GM21381 (cell line): Measurements from ENCODE around the gene HOXB5.

Source experiments
- ATAC-seq: cut with Tn5 transposase; IDR thresholded peaks from one replicate; pipeline ENCODE4 v1.9.1; 2021; ENCODE audit warnings: mild to moderate bottlenecking, moderate library complexity; ENCODE audit not compliant: unreplicated experiment

Gene HOXB5

DNA sequence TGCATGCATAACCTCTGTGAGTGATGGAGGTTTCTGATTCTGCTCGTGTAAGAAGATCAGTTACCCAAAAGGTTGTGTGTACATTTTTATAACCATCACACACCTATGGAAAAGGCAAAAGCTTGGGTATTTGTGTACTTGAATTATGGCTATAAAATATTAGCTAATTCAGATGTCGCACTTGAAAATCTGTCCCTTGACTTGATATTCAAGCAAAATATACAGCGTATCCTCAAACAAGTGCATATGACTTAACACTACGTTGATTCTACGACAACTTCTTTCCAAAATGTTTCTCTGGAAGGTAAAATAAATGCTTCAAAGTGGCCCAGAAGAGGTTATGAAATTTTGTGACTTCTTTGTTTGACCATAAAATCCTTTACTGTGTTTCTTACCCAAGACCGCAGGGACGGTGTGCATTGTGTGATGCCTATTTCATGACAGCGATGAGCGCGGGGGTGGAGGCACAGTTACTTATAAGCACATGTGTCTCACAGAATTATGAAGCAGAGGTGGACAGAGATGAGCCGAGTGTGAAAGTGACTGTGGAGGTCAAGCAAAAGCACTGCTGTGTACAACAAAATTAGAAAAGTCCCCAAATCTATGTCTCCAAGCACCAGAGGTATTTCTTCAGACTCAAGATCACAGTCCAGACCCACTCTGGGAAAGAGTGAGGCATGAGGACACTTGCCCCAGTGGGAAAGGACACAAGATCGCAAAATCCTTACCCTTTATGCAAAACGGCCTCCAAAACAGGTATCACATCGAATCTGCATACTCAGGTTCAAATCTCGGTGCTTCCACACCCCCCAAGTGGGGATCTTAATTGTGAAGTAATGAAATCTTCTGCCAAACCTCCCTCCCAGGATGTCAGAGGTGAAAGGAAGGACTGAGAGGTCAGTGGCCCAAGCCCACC lies 36.7 kb upstream of the HOXB5 start:
- no peak for ATAC-seq

DNA sequence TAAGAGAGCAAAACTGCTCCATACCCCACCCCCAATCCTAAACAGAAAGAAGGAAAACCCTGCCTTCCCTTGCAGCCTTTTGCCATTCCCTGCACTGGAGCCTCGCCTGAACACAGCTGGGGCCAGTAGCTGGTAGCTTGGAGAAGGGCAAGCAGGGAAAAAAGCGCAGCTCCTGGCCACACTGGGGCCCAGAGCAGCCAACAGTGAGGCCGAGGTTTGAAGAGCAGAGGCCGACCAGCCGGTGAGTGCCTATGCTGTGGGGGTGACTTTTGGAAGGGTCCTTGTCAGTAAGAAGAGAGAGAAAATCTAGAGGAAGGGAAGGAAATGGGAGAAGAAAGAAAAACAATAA lies 35.8 kb upstream of the HOXB5 start:
- ATAC-seq = no peak

DNA sequence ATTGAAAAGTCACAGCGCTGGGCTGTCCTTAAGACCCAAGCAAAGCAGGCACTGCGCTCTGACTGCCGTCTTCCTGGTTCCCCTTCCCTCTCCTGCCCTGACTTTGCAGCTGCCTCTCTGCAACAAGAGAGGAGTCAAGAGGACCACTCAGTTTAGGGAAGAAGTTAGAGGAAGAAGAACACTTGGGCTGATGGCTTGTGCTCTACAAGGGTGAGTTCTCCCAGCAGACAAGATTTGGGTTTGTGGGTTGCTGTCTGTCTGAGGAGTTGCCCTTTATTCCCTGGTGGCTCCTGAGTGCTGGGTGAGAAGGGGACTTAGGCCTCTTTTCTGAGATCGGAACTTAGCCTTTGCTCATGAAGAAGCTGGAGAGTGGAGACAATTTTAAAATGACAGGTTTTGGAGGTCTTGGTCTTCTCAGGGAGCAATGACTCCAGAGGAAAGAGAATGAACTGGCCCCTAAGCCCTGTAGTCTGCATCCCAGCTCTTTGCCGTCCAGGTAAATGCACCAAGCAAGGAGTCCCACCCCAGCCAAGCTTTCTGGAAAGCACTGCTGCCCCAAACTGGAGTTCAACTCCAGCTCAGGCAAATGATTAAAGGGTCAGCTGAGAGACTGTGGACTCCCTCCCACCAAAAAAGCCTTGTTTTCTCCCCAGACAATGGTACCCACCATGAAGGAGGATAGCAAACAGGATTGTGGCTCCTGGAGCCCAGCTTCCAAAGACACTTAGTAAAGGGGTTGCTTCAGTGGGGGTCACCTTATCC lies 35.3 kb upstream of the HOXB5 start:
- no peak for ATAC-seq

DNA sequence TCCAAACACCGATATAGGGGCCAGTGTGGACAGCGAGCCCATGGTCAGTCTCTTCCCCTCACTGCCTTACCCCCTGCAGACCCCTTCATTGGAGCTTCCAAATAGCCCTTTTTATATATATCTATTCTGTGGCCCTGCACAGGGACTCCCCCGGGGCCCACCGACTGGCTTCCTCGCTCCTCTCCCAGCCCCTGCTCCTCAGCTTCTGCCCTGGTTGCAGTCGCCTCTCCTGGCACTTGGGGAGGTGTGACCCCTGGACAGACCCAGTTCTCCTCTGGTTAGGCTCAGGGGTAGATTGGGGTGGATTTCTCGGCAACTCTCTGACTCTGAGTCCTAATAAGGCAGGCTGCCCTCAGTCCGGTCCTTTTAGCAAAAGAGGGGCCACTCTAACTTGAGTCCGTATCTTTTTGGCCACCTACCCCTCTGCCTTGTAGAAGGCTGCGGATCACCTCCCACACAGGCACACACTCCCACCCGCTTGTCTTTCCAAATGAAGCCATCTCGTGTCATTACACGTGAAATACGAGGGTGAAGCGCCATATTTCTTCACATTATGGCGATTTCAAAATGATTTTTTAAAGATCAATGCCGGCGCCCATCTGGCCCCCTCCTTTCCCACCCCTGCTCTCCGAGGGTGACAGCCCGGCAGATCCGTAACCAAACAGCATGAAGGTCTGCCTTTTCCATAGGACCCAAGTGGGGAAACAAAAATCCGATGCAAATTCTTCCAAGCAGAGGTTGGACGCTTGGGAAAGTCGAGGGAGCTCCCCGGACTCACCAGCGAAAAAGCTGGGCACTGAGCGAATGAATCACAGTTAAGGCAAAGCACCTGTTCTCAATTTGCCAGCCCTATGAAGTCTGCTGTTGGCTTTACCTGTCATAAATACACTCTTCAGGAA lies 34.3 kb upstream of the HOXB5 start:
- ATAC-seq = no peak

DNA sequence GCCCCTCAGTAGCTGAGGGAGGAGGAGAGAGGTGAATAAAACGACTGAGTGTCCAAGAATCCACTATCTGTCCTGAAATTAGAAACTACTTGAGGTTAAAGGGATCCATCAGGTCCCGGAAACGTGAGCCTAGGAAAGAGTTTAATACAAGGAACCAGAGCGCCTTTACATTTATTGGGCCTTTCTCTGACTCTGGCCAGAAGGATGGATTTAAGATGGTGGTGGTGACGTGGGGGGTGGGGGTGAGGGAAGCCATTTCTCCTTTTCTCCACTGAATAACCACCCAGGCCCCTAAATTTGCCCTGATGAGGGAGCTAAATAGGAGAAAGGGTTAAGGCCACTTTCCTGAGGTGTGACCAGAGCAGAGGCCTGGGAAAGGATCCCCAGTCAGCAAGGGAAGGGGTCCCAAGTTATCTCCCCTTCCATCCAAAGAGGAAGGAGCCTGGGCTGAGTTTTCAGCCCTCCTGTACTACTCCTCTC lies 33.6 kb upstream of the HOXB5 start:
- no peak for ATAC-seq

DNA sequence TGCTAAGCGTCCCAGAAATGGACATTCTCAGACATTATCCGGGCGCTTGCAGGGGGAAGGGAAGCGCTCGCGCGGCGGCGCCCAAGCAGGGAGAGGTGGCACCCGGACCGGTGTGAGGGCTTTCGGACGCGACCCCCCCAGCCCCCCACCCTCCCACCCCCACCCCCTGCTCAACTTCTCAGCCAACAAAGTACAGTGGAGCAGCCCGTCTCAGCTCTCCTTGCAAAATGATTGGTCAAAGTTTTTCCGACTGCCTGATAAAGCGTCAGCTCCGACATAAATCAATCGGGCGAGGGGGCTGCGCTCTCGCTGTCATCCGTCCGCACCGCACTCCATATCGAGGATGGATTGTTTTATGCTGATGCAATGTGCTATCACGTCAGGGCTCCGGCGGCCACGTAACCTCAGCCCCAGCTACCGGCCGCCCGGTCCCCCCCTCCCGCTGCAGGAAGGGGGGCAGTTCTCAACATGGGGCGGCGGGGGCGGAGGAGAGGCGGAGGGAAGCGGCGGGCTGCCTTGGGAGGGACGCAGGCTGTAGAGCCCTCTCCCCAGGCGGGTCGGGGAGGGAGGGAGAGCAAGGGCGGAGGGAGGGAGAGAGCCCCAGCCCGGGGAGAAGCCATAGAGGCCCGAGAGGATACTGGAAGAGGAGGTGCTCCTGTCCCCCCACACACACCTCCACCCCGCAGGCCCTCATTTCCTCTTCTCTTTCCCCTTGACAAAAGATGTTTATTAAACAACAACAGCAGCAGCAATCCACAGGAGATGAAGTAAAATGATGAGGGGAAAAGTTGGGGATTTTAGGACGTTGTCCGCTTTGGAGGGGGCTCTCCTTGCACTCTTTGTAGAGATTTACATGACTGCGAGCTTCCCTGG lies 32.9 kb upstream of the HOXB5 start, which contains the start of gene HOXB9:
TSS of gene HOXB9 (minus strand) at position 114 of the 873 bp plus-strand sequence. CDS start at position 25, 89 bp downstream.
- no peak for ATAC-seq

DNA sequence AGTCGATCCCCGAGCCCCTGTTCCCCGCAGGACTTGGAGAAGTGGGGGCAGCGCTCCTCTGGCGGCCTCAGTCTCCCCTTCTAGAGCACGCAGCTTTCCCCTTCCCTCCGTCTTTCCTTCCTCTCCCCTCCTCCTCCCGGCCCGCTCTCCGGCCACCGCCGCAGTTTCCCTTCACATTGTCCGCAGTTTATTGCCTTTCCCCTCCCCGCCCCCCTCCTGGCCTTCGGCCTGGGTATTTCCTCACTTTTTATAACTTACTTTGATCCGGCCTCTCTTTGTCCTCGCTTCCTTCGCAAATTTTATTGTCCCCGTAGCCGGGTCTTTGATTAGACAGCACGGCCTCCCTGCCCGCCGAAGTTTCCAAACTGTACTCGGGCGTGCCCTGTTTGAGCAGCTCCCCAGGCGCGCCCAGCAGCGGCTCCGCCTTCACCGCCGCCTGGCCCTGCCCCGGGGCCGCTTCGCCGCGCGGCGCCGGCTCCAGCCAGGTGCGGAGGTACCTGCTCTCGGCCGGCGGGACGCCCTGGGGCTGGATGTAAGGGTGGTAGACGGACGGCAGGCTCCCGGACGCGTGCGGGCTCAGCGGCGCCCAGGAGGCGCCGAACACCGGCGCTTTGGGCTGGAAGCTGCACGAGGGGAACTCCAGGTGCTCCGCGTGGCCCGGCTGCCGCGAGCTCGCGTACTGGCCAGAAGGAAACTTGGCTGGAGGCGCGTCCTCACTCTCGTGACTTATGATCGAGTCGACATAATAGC lies 32.1 kb upstream of the HOXB5 start:
- no peak for ATAC-seq

DNA sequence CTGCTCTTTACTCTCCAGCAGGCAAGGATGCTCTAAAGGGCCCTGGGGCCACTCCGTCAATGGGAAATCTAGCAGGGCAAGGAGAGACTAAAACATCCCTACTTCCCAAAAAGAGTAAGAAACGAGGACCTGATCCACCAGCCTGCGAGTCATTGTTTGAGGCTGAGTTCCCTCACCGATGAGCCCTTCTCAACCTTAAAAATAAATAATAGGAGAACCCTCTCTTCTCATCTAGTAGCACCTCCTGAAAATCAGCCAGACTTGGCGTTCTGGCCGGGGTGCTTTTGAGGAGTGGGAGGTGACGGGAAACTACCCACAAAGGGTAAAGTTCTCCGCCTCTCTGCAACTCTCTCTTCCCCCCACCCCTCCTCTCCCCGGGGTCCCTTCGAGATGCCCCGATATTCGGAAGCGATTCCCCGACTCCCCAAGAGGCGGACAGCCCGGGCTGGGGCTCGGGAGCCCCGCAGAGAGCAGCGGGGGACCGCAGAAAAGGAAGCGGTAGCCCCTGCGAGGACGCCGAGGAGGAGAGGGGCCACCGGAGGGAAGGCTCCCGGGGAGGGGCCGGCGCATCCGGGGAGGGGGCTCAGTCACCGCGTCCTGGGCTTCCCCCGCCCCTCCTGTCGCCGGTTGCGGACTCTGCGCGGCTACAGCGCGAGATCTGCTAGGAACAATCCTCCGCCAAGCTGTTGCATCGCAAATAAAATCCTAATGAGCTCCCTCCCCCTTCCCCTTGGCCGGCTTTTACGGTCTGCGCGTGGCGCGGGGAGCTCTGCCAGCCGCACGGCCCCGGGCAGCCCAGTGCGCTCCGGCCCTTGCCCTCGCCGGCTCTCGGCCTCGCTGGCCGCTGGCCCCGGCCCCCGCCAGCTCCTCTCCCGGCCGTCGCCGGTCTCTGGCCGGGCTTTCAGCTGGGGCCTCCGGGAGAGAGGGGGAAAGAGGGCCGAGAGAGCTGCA lies 31.2 kb upstream of the HOXB5 start:
- ATAC-seq = no peak

DNA sequence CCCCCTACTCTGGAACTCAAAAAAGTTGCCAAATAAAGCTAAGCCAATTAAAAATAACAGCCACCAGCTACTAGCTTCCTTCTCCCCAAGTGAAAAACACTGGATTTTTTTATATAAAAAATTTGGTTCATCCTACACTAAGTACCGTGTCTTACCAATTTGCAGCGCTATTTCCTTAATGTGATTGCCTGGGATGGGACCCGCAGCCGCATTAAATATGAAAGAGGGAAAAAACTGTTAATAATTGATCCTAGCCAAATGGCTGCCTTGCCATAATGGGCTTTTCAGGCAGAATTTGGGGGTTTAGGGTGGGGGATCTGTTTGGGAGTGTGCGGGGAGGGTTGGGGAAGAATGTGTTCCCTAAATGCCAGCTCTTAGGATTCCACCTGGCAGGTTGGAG lies 30.5 kb upstream of the HOXB5 start:
- no peak for ATAC-seq

DNA sequence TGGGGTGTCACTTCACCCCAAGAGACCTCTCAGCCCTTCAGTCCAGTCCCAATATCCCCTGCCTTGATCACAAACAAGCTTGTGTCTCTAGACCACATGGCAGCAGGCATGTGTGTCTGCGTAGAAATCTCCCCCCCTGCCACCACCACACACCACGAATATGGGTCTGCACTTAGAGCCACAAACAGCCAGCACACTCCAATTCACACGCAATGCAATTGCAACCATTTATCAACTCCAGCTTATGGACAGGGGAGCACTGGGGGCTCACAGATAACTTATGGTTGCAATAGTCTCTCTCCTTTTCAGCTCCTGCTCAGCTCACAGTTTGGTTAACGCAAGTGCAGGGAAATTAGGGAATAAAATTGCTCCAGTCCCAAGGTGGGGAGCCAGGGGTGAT lies 30.0 kb upstream of the HOXB5 start:
- ATAC-seq = no peak

DNA sequence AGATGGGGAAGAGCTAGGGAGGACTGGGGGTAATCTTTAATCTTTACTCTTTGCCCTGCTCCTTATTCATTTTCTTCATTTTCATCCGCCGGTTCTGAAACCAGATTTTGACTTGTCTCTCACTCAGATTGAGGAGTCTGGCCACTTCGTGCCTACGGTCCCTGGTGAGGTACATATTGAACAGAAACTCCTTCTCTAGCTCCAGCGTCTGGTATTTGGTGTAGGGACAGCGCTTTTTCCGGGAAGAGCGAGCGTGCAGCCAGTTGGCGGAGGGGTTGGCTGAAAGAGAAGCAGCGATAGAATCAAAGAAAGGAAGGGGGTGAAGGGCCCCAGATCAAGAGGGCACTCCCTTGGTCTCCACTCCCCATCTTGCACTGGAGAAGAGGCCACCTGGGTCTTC lies 29.3 kb upstream of the HOXB5 start:
- ATAC-seq = no peak

DNA sequence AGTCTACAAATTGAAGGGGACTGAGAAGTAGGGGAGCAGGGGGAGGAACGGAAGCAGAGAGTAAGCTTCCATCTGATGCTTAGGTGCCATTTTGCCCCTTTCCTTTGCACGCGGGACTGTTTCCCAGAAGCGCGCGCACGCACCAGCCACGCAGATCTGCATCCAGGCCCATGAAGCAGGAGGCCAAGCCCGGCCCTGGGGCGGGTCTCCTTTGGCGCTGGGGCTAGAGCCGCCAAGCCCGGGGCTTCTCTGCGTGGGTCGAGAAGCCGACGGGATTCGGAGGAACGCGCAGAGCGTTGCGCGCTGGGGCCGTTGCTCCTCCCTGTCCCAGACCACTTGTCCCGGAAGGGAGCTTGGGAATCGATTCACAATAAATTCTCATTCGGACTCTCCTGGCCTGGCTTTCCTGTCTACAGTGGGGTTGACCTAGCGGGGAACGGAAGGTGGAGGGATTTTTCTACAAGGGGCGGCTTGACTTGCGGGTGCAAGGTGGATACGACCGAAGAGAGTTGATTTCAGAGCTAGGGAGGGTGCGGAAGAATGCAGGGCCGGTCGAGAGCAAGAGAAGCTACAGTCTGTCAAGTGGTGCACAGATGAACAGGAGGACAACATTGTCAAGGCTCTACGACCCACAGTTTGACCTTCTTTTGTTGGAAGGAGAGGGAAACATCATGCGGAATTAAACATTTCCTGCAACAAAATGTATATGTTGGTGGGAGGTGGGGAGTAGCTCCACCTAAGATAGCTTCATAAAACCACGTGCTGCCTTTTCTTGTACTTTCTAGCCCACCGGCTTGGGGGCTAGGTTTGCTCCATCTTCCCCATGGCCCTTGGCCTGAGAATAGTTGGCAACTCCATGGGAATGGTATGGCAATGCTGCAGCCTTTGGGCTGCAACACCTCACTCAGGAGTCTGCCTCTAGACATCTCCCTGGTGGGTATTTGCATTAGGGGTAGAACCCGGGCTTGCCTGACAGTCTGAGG lies 28.1 kb upstream of the HOXB5 start:
- ATAC-seq = no peak

DNA sequence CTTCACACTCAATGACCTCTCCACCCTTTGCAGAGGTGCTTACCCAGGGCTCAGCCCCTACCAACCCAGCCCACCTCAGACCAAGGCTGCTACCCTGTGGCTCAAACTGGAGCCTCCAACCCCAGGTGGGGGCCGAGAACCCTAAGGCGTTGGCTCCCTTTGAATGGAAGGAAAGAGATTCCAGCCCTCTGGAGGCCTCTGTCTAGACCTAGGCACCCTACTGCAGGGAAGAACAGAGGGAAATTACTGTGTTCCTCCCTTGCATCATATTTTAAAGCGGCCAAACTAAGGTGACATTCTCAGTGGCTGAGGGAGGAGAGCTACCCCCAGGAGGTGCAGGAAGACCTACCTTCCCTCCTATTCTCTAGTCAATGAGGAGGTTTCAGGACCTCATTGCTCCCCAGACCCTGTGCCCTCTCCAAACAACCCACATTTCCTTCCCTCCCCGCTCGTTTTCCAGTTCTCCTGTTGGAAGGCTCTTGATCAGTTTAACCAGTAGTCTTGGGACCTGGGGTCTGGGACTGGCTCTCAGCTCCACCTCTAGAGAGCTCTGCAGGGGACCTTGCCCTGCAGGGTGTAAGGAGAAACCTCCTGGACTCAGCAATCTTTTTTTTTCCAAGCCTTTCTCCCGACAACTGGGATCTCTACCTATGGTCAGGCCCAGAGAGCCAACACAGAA lies 27.0 kb upstream of the HOXB5 start:
- ATAC-seq = no peak

DNA sequence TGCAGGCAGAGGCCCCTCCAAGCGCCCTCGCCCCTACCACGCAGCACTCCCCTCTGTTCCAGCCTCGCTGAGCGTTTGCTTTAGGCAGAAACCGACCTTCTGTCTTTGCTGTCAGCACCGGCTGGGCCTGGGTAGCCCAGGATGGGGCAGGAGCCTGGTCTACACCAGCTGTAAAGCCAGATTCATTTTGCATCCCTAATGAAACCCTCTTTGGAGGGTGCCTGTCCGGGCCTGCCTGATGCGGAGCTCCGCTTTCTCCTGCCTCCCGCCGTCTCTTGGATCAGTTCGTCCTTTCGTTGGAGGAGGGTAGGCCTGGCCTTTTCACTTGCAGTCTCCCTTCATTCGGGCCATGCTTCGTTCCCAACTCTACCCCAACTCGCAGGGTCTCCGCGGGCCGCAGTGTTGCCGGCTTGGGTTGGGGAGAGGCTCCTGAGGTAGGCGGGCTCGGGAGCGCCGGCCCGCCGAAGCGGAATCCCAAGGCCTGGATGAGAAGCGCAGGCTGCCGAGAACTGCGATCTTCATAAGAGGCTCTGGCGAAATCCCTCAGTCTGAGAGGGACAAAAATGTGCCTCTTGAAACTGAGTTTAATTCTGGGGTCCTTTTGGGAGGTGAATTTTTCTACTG lies 26.4 kb upstream of the HOXB5 start:
- ATAC-seq = no peak

DNA sequence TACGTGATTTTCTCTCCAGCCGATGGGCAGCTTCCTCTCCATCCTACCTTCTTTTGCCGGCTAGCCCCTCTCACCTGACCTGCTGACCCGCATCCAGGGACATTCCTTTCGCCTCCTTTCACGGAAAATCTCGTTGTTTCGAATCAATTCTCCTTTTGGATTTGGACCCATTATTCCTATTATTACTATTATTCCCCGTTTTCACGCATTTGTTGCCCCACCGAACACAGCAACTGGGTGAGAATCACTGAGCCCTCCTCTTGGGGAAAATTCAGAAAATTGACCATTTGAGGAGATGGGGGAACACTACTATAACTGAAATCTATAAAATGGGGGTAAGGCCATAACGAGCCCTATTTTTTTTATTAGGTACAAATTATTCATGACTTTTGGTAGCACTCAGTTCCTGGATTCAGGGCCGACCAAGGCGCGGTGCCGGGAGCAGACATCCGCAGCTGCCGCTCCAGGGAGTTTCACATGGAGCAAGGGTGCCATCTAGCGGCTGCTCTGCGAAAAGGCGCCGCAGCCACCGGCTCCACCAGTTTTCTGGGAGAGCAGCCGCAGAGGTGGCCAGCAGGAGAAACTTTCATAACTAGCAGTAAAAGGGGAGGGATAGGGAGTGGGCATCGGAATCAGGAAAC lies 24.8 kb upstream of the HOXB5 start:
- ATAC-seq = no peak
